Stimulated activated CD4-positive, alpha-beta T cell treated with anti-CD3 and anti-CD28 coated beads, TNF-alpha, amount 100 ng/mL, for 48 hours (primary cell): ENCODE data around the gene CCR5AS.
"Not testable (repeated sequence)": the region's sequence is repeated elsewhere in the genome, so short reads cannot be mapped to it uniquely, and the experiment has no call there.

Experiments used
- DNase-seq, 3 donors: peaks; one replicate each; pipeline ENCODE4 v3.0.0-alpha.2; 2020; ENCODE audit warnings: low read depth in 3 of 3

The CCR5AS gene

DNA sequence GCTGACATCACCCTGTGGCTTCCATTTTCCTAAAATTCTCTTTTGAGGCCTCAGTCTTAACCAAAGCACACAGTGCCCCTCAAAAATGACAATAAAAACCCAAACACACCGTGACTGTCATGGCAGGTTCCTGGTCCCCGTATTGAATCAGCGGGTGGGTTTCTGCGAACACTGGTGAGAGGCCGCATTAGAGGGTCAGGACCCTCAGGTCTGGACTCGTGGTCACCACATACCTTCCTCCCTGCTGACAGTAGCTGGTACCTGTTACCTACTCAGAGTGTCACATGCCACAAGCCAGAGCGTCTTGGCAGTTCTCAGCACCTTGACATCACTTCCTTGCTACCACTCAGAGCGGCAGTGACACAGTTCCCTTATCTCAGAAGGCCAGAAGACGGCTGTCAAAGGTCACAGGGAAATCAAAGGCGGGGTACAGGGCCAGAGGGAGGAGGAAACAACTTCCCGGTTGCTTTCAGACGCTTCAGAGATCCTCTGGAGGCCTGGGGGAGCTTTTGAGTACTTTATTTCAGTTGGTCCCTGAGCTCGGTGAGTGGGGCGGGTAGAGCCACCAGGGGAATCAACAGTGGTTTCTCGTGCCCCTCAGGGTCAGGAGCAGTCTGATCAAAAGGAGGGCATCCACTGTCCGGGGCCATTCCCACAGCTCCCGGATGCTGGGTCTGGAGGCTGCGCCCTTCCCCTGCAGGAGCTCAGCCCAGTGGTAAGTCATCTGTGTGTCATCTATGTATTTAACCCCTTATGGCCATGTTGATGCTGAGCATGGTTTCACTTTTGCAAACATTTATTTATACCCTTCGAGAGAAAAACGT is at the start of gene CCR5AS, which contains the start of gene CCRL2:
CCR5AS (minus strand) TSS at position 279 of the 824 bp plus-strand sequence.
CCRL2 (plus strand) TSS at position 472 of the 824 bp plus-strand sequence. CDS start 821 bp downstream, outside the sequence.
- DNase-seq = peak; percentile 12 to 21 (median 20)

DNA sequence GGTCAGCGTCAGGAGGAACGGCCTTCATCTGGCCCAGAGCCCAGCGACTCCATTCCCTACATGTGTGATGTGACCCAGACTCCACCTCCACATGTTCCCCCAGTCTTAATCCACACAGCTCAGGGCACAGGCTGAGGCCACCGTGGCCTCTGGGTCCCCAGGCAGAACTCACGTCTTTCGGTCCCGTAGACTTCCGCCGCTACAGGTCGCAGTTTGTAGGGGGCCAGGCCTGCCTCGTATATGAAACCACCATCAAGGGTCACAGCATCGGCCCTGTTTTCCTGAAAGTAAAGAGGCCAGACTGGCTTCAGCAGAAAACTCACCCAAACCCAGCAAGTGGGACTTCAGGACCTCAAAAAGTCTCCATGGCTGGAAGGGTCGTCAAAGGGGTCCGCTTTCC is 49.3 kb upstream of the CCR5AS start:
- no peak for DNase-seq

DNA sequence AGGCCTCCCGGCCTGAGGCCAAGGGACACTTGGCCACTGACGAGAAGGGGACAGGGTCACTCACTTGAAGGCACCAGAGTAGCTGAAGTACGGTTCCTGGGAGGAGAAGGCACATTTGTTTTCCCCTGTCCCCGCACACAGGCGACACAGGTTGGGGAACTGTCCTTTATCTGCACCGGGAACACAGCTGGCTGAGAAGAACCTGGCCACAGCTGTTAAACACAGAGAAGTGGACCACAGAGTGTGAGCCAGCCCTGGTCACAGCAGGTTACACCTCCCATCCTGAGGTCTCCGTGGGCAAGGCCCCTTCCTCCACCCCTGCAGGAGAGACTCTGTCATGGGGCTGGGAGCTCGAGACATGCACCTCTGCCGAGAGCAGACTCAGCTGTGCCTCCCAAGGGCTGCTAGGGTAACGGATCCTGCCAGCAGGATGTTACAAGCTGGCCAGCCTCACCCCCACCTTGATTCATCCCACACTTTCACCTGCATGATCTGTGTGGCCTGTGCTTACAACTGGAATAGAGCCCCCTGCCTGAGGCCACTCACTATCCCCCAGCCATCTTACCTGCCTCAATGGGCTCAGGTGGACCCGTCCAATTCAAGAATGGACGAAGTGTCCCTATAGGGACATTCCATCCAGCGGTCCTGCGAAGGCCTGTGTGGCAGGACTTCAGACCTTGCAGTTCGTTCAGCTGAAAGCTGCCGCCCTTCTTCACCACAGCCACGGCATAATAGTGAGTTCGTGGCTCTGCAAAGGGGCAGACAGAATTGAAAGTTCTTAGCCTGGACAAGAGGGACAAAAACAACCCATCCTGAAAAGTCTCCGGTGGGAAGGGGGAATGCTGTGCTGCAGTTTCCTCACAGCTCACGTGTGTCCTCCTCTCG is 48.6 kb upstream of the CCR5AS start:
- DNase-seq = no peak

GRCh38 chr3:46454606-46455005 is 47.7 kb upstream of the CCR5AS start:
- DNase-seq = no peak

DNA sequence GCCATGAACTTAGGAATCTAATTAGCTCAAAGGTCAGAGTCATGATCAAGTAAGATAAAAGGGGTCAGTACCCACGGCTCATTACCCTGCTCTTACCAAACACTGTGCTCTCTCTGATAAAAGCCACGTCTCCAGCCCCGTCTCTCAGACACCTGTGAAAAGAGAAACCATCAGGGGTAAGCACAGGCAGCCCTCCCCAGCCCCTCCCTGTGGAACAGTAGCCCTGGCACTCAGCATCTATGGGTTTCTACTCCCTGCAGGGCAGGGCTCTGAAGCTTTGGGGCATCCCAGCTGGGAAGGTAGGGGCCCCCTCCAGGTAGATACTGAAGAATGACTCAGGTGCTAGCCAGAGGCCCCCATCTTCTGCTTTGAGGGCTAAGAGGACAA is 47.3 kb upstream of the CCR5AS start:
- DNase-seq = no peak

DNA sequence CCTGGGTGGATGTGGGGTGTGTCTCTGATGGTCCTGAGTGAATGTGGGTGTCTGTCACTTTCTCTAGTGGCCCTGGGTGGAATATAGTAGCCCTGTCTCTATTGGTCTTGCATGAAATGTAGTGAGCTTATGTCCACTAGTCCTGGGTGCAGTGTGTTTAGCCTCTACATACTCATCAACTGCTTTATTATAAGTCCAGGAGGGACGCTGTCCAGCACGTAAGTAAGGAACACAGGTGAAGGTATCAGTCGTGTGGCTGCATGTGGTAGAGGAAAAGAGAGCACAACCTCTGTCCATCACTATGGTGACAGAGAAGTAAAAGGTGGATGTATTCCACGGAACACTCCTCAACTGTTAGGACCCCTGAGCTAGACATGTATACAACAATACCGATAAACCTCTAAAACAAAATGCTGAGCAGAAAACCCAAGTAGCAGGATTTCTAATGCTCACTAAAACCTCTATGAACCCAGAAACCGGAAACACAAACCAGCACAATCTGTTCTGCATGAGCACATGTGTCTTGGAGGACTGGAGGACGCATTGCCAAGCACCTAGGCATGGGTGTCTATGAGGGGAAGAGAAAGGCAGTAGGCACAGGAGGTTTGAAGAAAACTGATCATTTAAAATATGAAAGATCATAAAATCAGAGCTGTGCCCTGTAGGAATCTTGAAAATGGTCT is 46.8 kb upstream of the CCR5AS start:
- no peak for DNase-seq

GRCh38 chr3:46449755-46450552 is 43.1 kb upstream of the CCR5AS start:
- DNase-seq = no peak

DNA sequence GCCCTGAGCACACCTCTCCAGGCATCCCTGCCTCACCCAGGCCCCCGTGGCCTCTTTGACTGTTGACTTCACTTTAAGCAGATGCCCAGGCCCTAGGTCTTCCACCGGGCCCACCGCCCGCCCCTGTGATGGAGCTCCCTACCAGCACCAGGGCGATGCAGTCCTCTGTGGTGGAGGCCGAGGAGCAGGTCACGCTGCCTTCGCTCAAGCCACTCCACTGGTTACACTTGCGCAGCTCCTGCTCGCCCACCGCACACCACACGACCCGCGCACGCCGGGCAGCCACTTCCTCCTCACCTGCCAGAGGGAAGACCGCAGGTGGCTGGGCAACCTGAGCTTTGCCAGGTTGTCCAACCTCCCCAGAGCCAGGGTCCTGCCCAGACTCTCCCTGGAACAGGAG is 41.9 kb upstream of the CCR5AS start:
- DNase-seq = no peak

GRCh38 chr3:46447228-46447985 is 40.5 kb upstream of the CCR5AS start:
- DNase-seq = no peak

- peak in 1 of 3 donors; percentile 51 for DNase-seq
These were observed 36.0 kb upstream of the CCR5AS start for GRCh38 chr3:46442576-46443530.

DNA sequence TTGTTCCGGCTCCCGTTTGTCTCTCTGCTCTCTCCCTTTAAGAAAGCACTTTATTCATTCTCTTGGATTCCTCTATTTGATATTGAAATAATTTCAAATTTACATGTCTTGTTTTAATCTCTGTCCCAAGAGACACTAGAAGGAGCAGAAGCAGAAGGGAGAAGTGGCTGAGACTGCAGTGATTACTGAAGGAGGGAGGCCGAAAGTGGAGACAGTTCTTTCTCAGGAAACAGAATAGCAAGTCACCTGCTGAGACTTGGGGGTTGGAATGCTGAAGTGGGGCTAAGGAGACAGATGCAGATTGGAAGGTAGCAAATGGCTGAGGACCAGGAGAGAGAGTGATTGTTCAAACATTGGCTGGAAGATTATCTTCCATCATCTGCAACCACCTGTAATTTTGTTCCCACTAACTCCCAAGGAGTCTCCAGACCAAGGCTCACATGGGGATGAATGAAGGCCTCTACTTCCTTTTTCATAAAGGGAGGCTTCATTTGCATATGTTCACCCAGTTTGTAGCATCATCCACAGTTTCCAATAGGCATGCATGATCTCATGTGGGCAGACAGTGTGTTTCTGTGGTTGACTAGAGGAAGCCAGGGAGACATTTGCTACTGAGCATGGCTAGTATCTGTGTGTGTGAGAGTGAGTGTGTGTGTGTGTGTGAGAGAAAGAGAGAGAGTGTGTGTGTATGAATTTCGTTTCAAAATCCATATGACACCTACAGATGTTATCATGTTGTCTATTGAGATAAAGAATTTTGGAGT is 33.8 kb upstream of the CCR5AS start:
- peak in 1 of 3 donors; percentile 3 for DNase-seq

- no peak for DNase-seq
These were observed 32.0 kb upstream of the CCR5AS start for GRCh38 chr3:46438831-46439230.

- no peak for DNase-seq
These were observed 28.3 kb upstream of the CCR5AS start for GRCh38 chr3:46435081-46435726.

DNA sequence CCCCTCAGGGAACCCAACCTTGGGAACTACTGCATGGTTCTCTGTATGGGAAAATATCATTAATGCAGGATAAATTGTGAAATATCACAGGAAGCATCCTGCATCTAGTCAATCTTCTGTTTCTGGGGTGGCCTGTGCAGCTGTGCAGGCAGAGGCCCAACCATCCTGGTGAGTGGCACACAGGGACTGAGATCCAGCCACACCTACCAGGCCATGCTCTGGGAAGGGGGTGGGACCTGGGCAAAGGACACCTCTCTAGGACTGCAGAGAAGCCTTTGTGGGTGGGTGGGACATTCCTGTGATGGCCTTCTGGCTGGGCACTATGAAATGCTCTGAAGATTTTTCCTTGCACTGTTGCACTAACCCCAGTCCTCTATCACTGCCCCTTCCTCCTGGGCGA is 27.0 kb upstream of the CCR5AS start:
- DNase-seq = no peak

DNA sequence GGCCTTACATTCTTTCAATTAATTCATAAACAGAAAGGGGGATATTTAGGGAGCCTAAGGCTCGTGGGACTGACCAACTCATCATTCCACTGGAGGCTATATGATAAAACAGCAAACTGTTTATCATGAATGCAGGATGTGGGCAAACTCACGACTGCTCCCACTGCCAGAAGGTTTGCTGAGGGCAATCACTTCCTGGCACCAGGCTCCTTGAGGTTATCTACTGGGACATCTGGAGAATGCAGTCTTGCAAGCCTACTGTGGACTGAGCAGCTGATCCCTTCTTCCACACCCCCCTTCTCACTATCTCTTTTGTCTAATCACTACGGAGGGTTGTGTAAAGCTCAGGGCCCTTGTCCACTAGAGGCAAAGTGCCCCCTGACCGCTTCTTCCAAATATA is 26.3 kb upstream of the CCR5AS start:
- not testable (repeated sequence) for DNase-seq

GRCh38 chr3:46431905-46432304 is 25.0 kb upstream of the CCR5AS start:
- DNase-seq = not testable (repeated sequence)

DNA sequence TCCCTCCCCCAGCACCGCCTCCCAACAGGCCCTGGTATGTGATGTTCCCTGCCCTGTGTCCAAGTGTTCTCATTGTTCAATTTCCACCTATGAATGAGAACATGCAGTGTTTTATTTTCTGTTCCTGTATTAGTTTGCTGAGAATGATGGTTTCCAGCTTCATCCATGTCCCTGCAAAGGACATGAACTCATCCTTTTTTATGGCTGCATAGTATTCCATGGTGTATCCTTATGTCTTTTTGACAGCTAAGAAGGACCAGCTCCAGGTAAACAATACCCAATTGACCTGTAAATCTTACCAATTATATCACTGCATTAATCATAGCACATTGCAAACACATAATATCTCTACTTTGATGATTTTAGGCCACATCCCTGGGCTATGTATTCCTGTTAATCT is 24.0 kb upstream of the CCR5AS start:
- DNase-seq = not testable (repeated sequence)

DNA sequence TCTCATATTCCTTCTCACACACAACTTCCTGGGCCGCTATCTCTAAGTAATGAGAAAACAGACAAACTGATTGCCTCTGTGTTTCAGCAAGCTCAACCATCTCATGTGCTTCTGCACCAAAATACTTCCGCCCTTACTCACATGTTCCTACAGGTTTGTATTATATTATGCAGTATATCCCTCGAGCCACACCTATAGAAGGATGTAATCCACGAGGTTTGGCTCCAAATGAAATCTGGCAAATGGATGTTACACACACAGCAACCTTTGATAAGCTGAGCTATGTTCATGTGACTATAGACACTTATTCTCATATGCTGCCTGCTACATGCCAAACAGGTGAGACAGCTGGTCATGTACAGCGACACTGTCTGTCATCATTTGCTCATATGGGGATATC is 22.8 kb upstream of the CCR5AS start:
- DNase-seq = no peak
